Mesothelial cell of epicardium (in vitro differentiated cells): ENCODE results near the gene GRM4. TPM values are rescaled to one million over a fixed set of nuclear protein-coding genes. Genes with fewer than 3 reads are reported as not detected.

Source experiments
- DNase-seq, 2 experiments: peaks; one replicate each; pipeline ENCODE4 v3.0.0; 2021; ENCODE audit warnings: low spot score in 2 of 2; ENCODE audit not compliant: unreplicated experiment in 2 of 2
- H3K27ac Mint-ChIP-seq: 2 replicates; pipeline ENCODE4 v1.8.0; 2021; ENCODE audit warnings: mixed read lengths
- H3K27me3 Mint-ChIP-seq: 2 replicates; pipeline ENCODE4 v1.8.0; 2021; ENCODE audit warnings: low read depth, mixed read lengths
- H3K36me3 Mint-ChIP-seq: 2 replicates; pipeline ENCODE4 v1.8.0; 2021; ENCODE audit warnings: mixed read lengths
- H3K4me1 Mint-ChIP-seq: 2 replicates; pipeline ENCODE4 v1.8.0; 2021; ENCODE audit warnings: mixed read lengths
- H3K4me3 Mint-ChIP-seq: 2 replicates; pipeline ENCODE4 v1.8.0; 2021; ENCODE audit warnings: mild to moderate bottlenecking, moderate library complexity, mixed read lengths
- H3K9me3 Mint-ChIP-seq: 2 replicates; pipeline ENCODE4 v1.8.0; 2021; ENCODE audit warnings: mixed read lengths
- CTCF ChIP-seq: fragments of 200-600 bp; sonication (generic); IDR thresholded peaks from one replicate; pipeline ENCODE4 v1.5.0; 2021; ENCODE audit warnings: antibody characterized with exemption; ENCODE audit not compliant: unreplicated experiment
- total RNA-seq: library from RNA; stranded (reverse); gene quantifications from 3 replicates; pipeline ENCODE4 v1.2.1, GENCODE V29; 2021

GRM4 gene
- total RNA-seq, 1 donor from 2014 or later = 0.22 TPM

GRCh38 chr6:34057191-34057590, 88.7 kb downstream of the GRM4 start:
- DNase-seq = no peak

GRCh38 chr6:34056305-34057108, 89.4 kb downstream of the GRM4 start:
- no peak for DNase-seq
- Mint-ChIP-seq H3K9me3 (no peaks in the 10 kb centered on the region), H3K27me3 (peaks cover 11% of the 10 kb centered on the region), H3K4me3 (no peak overlapping the region), H3K27ac (no peak overlapping the region), H3K4me1 (peaks cover 5% of the 10 kb centered on the region), H3K36me3 (no peaks in the 10 kb centered on the region)
- no peak for TF ChIP-seq CTCF

More at GRCh38 chr6:34057191-34057590, 88.7 kb downstream of the GRM4 start:
- Mint-ChIP-seq H3K4me3 (no peak overlapping the region), H3K27me3 (peaks cover 11% of the 10 kb centered on the region), H3K4me1 (peaks cover 5% of the 10 kb centered on the region), H3K27ac (no peak overlapping the region), H3K9me3 (no peaks in the 10 kb centered on the region), H3K36me3 (no peaks in the 10 kb centered on the region)
- TF ChIP-seq CTCF = no peak

- no peak overlapping the region for H3K27ac Mint-ChIP-seq
- no peaks in the 10 kb centered on the region for H3K9me3 Mint-ChIP-seq
- H3K36me3 Mint-ChIP-seq = no peaks in the 10 kb centered on the region
- DNase-seq = peak; percentile 48 to 80
- peaks cover 11% of the 10 kb centered on the region for H3K27me3 Mint-ChIP-seq
- peak; percentile 78 for TF ChIP-seq CTCF
- peaks cover 5% of the 10 kb centered on the region for H3K4me1 Mint-ChIP-seq
- H3K4me3 Mint-ChIP-seq = no peak overlapping the region
Observed at GRCh38 chr6:34055223-34055933, 90.5 kb downstream of the GRM4 start.

- H3K36me3 Mint-ChIP-seq = no peaks in the 10 kb centered on the region
- H3K27me3 Mint-ChIP-seq = peaks cover 17% of the 10 kb centered on the region
- no peak for DNase-seq
- H3K4me3 Mint-ChIP-seq = no peak overlapping the region
- H3K27ac Mint-ChIP-seq = no peak overlapping the region
- H3K4me1 Mint-ChIP-seq = peaks cover 5% of the 10 kb centered on the region
- TF ChIP-seq CTCF = no peak
- no peaks in the 10 kb centered on the region for H3K9me3 Mint-ChIP-seq
Observed at GRCh38 chr6:34053721-34054120, 92.2 kb downstream of the GRM4 start.

- no peaks in the 10 kb centered on the region for H3K9me3 Mint-ChIP-seq
- H3K4me3 Mint-ChIP-seq = no peak overlapping the region
Observed at GRCh38 chr6:34052918-34053608, 92.8 kb downstream of the GRM4 start.

More at GRCh38 chr6:34052918-34053608, 92.8 kb downstream of the GRM4 start:
- no peak overlapping the region for H3K27ac Mint-ChIP-seq
- H3K36me3 Mint-ChIP-seq = no peaks in the 10 kb centered on the region
- DNase-seq = no peak
- no peak for TF ChIP-seq CTCF
- H3K27me3 Mint-ChIP-seq = peaks cover 21% of the 10 kb centered on the region
- peaks cover 5% of the 10 kb centered on the region for H3K4me1 Mint-ChIP-seq
